Testis (tissue), 3 donors: Measurements from ENCODE around the gene SPATA13. TPM values are rescaled to one million over a fixed set of nuclear protein-coding genes. Genes with fewer than 3 reads are reported as not detected.
"Not testable (repeated sequence)": the region's sequence is repeated elsewhere in the genome, so short reads cannot be mapped to it uniquely, and the experiment has no call there.

Experiments used
- DNase-seq: peaks from one replicate; pipeline ENCODE4 v3.0.0-alpha.2; 2019
- H3K27ac ChIP-seq, 2 donors: fragments of 200-600 bp; sonication (generic); one replicate each; pipeline ENCODE4 v1.5.1; 2019
- H3K27me3 ChIP-seq: fragments of 200-600 bp; sonication (generic); one replicate; pipeline ENCODE4 v1.5.1; 2019
- H3K36me3 ChIP-seq: fragments of 200-600 bp; sonication (generic); one replicate; pipeline ENCODE4 v1.5.1; 2017; ENCODE audit warnings: low read depth; ENCODE audit errors: missing control alignments
- H3K4me1 ChIP-seq: fragments of 200-600 bp; sonication (generic); one replicate; pipeline ENCODE4 v1.5.1; 2019
- H3K4me3 ChIP-seq, 2 donors: fragments of 200-600 bp; sonication (generic); one replicate each; pipeline ENCODE4 v1.5.1; 2017 to 2019
- H3K9me3 ChIP-seq: fragments of 200-600 bp; sonication (generic); one replicate; pipeline ENCODE4 v1.5.1; 2017
- POLR2A ChIP-seq: fragments of 450-650 bp; IDR thresholded peaks from one replicate; pipeline ENCODE4 v1.6.1; 2017; ENCODE audit warnings: antibody characterized with exemption, mild to moderate bottlenecking, moderate library complexity
- WGBS, 2 donors: methylation state at CpG; one replicate each; pipeline ENCODE4 v1.1.5; 2018; 5-methylcytosine and 5-hydroxymethylcytosine counted together
- intact Hi-C: fragments of 100-400 bp; cut with DNase I; formaldehyde crosslinking; loops from one replicate; pipeline ENCODE4 v1.15.1; 2023; ENCODE audit warnings: low total_unique reads
- polyA plus RNA-seq: library from polyadenylated mRNA; stranded (reverse); fragments of 350-450 nt; fragmentation: Illumina TruSeq; extraction: RNeasy Lipid Tissue Mini Kit (QIAGEN cat#74804); gene quantifications from one replicate; pipeline ENCODE4 v1.2.3, GENCODE V29; 2014; ENCODE audit warnings: low read depth, low replicate concordance; ENCODE audit not compliant: insufficient read depth
- total RNA-seq, 2 donors: library from RNA; depleted of rRNA; stranded (reverse); fragments of >200 nt; gene quantifications; one replicate each; pipeline ENCODE4 v1.2.3, GENCODE V29; 2016
- TF ChIP-seq, protein P1 (sequence below), 3 experiments: fragments of 450-650 bp in 2 of 3; fragments of 200-600 bp in 1 of 3; sonication (generic) in 1 of 3; IDR thresholded peaks; one replicate each; pipeline ENCODE4 v1.5.1; 2016 to 2019; ENCODE audit warnings: antibody characterized with exemption in 3 of 3, mild to moderate bottlenecking in 2 of 3, moderate library complexity in 1 of 3

The SPATA13 gene
- total and polyA plus RNA-seq, 3 donors from 2014 or later = 12.9 to 35.6 (median 30.6) TPM

DNA sequence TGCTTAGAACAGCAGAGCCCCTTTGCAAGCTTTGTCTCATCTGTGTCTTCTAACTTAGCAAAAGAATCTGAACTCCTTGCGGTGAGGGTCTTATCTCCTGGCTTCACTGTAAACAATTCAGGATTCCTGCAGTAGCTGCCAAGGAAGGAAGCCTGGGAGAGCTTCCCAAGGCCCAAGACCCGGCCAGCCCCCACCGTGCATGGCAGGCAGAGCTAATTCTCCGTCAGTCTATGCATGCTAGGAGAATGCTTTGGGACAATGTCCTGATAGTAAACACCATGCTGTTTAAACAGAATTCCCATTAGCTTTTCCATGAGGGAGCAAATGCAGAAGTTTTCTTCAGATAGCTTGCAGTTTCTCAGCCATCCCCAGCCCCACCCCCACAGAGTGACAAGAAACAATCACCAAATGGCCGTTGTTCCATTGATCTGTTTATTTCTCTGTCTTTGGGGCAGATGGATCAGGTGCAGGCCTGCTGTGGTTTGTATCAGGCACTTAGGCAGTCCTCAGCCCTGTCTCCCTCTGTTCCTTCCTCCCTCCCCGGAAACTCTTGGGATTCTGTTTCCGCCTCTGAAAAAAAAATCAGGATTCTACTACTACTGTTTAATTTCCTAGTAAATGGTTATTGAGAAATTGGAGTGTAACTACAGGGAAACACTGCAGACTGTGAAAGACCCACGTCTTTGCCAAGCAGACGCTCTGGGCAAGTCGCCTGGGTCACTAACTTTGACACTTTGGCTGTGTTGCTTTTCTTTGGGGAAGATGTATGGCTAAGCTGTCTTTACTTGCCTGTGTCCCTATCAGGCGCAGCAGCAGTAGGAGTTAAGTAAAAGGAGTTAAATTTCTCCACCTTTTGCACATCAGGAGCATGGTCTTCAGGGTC is 40.7 kb upstream of the SPATA13 start:
- no peaks in the 10 kb centered on the region for H3K36me3 ChIP-seq
- no peaks in the 10 kb centered on the region for H3K4me1 ChIP-seq
- H3K27ac ChIP-seq = no peak overlapping the region
- TF ChIP-seq POLR2A = no peak
- TF ChIP-seq, protein P1, sequence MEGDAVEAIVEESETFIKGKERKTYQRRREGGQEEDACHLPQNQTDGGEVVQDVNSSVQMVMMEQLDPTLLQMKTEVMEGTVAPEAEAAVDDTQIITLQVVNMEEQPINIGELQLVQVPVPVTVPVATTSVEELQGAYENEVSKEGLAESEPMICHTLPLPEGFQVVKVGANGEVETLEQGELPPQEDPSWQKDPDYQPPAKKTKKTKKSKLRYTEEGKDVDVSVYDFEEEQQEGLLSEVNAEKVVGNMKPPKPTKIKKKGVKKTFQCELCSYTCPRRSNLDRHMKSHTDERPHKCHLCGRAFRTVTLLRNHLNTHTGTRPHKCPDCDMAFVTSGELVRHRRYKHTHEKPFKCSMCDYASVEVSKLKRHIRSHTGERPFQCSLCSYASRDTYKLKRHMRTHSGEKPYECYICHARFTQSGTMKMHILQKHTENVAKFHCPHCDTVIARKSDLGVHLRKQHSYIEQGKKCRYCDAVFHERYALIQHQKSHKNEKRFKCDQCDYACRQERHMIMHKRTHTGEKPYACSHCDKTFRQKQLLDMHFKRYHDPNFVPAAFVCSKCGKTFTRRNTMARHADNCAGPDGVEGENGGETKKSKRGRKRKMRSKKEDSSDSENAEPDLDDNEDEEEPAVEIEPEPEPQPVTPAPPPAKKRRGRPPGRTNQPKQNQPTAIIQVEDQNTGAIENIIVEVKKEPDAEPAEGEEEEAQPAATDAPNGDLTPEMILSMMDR (IDR thresholded peaks at IDR 0.05) = no peak
- intact Hi-C loops = no loop called here
- 53 to 55% methylated on average over 11 of the region's 11 CpGs for WGBS, 2 donors
- no peaks in the 10 kb centered on the region for H3K9me3 ChIP-seq
- no peak overlapping the region for H3K4me3 ChIP-seq
- H3K27me3 ChIP-seq = no peaks in the 10 kb centered on the region
- DNase-seq = no peak

DNA sequence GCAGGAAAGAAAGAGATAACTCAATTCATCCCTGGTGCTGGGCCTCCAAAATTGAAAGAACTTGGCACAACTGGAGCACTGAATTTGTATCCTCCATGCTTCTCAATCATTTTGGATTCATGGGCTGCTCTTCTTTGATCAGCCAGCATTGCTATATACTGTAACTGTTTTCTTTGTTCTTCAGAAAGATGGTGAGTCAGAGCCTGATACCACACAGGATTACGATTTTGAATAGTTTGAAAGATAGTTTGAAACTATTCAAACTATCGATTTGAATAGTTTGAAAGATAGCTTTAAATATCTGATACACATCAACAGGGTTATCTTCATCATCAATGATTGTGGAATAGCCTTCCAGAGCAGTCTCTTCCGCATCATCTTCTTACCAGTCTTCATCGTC is 38.5 kb upstream of the SPATA13 start:
- H3K4me1 ChIP-seq, DNase-seq, intact Hi-C loops, H3K4me3 ChIP-seq, H3K9me3 ChIP-seq, H3K27me3 ChIP-seq, H3K27ac ChIP-seq, H3K36me3 ChIP-seq: not testable (repeated sequence)
- WGBS, 2 donors = 87 to 93% methylated on average over 4 of the region's 4 CpGs

DNA sequence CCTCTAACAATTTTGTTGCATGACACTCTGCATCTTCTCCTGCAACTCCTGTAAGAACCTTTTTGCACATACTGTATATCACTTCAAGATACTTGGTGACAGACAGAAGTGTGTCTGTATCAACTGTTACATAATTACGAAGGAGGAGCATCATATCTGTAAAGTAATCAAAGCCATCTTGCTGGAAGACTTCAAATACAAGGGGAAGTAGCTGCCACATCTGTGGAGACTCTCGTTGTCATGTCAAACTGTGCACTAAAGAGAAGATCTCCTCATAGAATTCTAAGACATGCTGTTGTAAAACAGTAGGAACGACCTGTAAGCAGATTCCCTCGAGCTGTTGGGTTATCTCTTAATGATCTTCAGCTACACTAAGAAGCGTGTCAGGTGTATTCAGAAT is 38.0 kb upstream of the SPATA13 start:
- Histone ChIP-seq H3K4me1 (no peaks in the 10 kb centered on the region), H3K27ac (no peak overlapping the region), H3K27me3 (no peaks in the 10 kb centered on the region), H3K36me3 (no peaks in the 10 kb centered on the region), H3K4me3 (no peak overlapping the region), H3K9me3 (no peaks in the 10 kb centered on the region)
- DNase-seq = no peak
- no peak for TF ChIP-seq POLR2A
- TF ChIP-seq, protein P1 (IDR thresholded peaks at IDR 0.05) = no peak
- 85 to 86% methylated on average over 5 of the region's 5 CpGs for WGBS, 2 donors
- intact Hi-C loops = no loop called here

DNA sequence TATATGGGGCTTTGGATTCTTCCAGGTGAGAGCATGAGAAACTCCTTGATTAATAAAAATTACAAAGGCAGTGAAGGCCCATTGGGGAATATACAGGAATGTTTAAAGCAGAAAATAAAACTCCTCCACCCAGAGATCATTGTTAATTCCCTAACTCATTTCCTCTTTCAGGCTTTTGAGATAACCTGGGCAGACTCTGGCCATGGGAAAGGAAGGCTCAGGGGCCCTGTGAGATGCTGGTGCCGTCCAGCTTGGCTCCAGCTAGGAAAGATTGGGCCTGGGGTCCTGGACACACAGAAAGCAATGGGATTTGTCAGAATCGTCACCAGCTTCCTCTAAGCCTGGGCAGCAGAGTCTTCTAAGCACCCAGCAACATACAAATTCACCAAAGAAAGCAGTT is 36.8 kb upstream of the SPATA13 start:
- Histone ChIP-seq H3K9me3 (no peaks in the 10 kb centered on the region), H3K4me3 (no peak overlapping the region), H3K27me3 (no peaks in the 10 kb centered on the region), H3K4me1 (no peaks in the 10 kb centered on the region), H3K27ac (no peak overlapping the region), H3K36me3 (no peaks in the 10 kb centered on the region)
- TF ChIP-seq POLR2A = no peak
- TF ChIP-seq, protein P1 (IDR thresholded peaks at IDR 0.05) = no peak
- no peak for DNase-seq
- intact Hi-C loops = no loop called here
- WGBS, 2 donors = 83 to 88% methylated on average over 2 of the region's 2 CpGs

DNA sequence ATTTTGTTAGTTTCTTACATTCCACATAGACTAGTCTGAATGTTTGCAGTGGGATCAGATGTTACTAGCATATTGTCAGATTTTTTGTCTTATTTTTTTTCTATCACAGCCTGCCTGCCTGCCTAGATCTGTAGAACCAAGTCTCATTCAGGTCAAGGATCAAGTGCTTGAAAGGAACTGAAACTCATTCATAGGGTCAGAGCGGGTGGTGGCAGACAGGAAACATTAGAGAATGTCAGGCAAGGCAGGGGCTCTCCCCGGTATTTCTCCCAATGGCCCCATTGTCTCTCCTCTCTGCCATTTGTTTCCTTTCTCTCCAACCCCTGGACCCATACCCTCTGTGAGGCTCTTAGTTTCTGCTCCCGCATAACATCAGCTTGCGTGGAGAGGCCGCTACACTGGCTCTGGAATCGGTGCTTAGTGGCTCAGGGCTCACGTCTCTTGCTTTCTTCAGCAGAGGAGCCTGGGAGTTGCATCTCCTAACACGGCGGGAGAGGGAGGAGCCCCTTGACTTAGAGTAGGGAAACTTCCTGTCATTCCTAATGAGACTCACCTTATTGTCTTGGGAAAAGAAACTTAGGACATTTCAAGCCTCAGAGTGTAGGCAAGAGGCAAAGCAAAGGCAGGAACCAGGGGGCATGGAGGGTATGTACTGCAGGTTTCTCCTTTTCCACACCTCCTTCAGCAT is 35.6 kb upstream of the SPATA13 start:
- no peak for TF ChIP-seq POLR2A
- TF ChIP-seq, protein P1 (IDR thresholded peaks at IDR 0.05) = no peak
- WGBS, 2 donors = 83 to 86% methylated on average over 9 of the region's 9 CpGs
- no peak for DNase-seq
- Histone ChIP-seq H3K27me3 (no peaks in the 10 kb centered on the region), H3K9me3 (no peaks in the 10 kb centered on the region), H3K36me3 (no peaks in the 10 kb centered on the region), H3K4me3 (no peak overlapping the region), H3K27ac (no peak overlapping the region), H3K4me1 (no peaks in the 10 kb centered on the region)
- intact Hi-C loops = no loop called here
